GM21447 (cell line): ENCODE data around the gene GSK3B.

Source experiments
- ATAC-seq: cut with Tn5 transposase; IDR thresholded peaks from one replicate; pipeline ENCODE4 v1.9.1; 2021; ENCODE audit not compliant: unreplicated experiment

GSK3B gene

GRCh38 chr3:119783883-119784282 lies 310.4 kb downstream of the GSK3B start:
- no peak for ATAC-seq

DNA sequence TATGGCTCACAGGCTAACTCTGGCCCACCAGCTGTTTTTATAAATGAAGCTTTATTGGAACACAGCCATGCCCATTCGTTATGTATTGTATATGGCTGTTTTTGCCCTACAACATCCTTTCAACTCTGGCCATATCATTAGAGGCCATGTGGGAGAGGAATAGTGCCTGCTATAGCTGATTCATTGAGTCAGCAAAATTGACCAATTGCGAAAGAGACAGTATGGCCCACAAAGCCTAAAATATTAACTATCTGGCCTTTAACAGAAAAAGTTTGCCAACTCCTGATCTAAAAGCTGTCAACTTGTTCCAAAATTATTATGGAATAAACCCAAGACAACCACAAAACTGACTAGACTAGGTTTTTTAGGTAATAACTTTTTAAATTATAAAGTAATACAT lies 311.0 kb downstream of the GSK3B start:
- no peak for ATAC-seq

DNA sequence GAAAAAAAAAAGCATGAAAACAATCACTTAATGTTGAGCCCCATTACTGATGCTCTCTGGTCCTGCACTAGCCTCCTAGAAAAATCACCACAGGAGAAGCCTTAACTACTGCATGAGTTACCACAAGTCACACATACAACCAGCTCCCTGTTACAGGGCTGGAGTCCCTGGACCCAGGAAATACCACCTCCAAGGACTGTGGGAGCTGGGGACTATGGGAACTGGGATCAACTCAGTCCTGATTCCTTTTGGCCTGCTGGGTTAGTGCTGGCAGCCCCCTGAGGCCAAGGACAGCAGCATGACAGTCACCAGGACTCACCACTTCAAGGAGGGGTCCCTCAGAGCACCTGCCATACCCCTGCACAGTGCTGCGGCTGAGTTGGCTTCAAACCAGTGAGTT lies 311.8 kb downstream of the GSK3B start:
- no peak for ATAC-seq

GRCh38 chr3:119781330-119782198 lies 312.7 kb downstream of the GSK3B start, which contains the start of gene NR1I2:
TSS of gene NR1I2 (plus strand) at chr3:119782101.
- ATAC-seq = no peak

GRCh38 chr3:119779731-119780383 lies 314.4 kb downstream of the GSK3B start:
- ATAC-seq = peak; percentile 86

DNA sequence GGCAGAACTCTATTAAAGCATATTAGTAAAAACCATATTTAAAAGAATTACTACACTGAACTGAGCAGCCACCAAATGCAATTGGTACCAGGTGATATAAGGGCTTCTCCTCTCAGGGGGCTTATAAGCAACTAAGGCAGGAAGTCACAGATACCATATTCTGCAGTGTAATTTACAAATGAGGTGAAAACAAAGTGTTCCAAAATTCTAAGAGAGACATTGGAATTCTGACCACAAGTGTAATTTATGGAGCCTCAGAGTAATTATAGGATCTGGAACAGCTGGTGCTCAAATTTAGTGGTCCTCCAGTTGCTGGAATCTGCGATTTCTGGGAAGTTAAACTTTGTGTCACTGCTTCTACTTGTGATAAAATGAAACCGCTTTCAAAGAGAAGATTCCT lies 315.4 kb downstream of the GSK3B start:
- ATAC-seq = no peak

DNA sequence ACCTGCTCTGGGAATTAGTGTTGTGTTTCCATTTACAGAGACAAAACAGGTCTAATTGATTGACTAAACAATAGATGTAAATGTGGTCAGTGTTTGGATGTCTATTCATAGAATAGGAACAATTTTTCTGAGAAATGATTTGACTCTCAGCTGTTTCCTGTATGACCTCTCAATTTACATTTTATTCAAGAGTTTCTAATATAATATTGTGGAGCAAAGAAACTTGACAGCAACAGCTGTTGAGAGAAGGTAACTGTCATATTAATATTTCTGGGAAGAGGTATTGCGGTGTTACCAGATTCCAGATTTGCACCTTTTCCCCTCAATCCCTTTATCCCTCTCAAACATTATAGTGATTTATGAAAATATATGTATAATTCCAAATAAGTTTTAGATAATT lies 316.1 kb downstream of the GSK3B start:
- no peak for ATAC-seq

DNA sequence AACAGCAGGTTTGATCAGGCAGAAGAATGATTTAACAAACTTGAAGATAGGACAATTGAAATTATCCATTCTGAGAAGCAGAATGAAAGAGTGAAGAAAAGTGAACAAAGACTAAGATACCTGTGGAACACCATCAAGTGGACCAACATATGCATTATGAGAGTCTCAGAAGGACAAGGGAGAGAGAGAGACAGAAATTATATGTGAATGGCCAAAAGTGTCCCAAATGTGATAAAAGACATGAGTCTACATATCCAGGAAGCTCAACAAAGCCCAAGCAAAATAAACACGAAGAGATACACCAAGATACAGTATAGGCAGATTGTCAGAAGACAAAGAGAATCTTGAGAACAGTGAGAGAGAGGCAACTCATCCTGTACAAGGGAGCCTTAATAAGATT lies 317.9 kb downstream of the GSK3B start:
- no peak for ATAC-seq

GRCh38 chr3:119774444-119774843 lies 319.8 kb downstream of the GSK3B start:
- ATAC-seq = peak; percentile 83
